CD14-positive monocyte (primary cell): ENCODE results near the gene HOXD11. TPM values are rescaled to one million over a fixed set of nuclear protein-coding genes. Genes with fewer than 3 reads are reported as not detected.
A peak's percentile ranks its signal among the peaks of the same experiment; 100 is the strongest.

Experiments used
- DNase-seq, 3 donors: peaks; one replicate each; pipeline ENCODE4 v3.0.0-alpha.2; 2011 to 2022
- H2AFZ ChIP-seq: 2 replicates; pipeline ENCODE4 v1.6.0; 2012; ENCODE audit warnings: mild to moderate bottlenecking, low read depth, low read length, inconsistent platforms; ENCODE audit not compliant: insufficient read depth, poor library complexity, severe bottlenecking
- H3K27ac ChIP-seq, 2 donors: 1 replicate in 1 of 2; 2 replicates in 1 of 2; pipeline ENCODE4 v1.5.1; 2012 to 2013; ENCODE audit warnings: low read length in 2 of 2, control low read depth in 1 of 2, inconsistent platforms in 1 of 2, low read depth in 1 of 2, mild to moderate bottlenecking in 1 of 2
- H3K27me3 ChIP-seq, 2 donors: one replicate each; pipeline versions ENCODE4 v1.6.0 to v1.6.1; 2011 to 2013; ENCODE audit warnings: low read length in 2 of 2; ENCODE audit not compliant: control insufficient read depth in 2 of 2, insufficient read depth in 2 of 2
- H3K36me3 ChIP-seq, 2 donors: replicated peaks in 1 of 2; 1 replicate in 1 of 2; 2 replicates in 1 of 2; pipeline versions ENCODE4 v1.5.1 to v1.6.1; 2012 to 2013; ENCODE audit warnings: low read length in 2 of 2, control low read depth in 1 of 2, inconsistent platforms in 1 of 2, mild to moderate bottlenecking in 1 of 2; ENCODE audit not compliant: insufficient read depth in 2 of 2, control insufficient read depth in 1 of 2
- H3K4me1 ChIP-seq, 2 donors: 1 replicate in 1 of 2; 2 replicates in 1 of 2; pipeline versions ENCODE4 v1.5.1 to v1.6.1; 2012 to 2013; ENCODE audit warnings: low read length in 2 of 2, control low read depth in 1 of 2, inconsistent platforms in 1 of 2, mild to moderate bottlenecking in 1 of 2, moderate library complexity in 1 of 2; ENCODE audit not compliant: insufficient read depth in 2 of 2, control insufficient read depth in 1 of 2
- H3K4me2 ChIP-seq: replicated peaks from 2 replicates; pipeline ENCODE3; 2012; ENCODE audit warnings: low read length, moderate library complexity, mild to moderate bottlenecking; ENCODE audit not compliant: poor library complexity, severe bottlenecking; ENCODE audit errors: extremely low read depth
- H3K4me3 ChIP-seq, 3 experiments: fragments of 200-600 bp in 1 of 3; sonication (generic) in 1 of 3; replicated peaks in 1 of 3; 1 replicate in 2 of 3; 2 replicates in 1 of 3; pipeline ENCODE4 v1.5.1; 2011 to 2013; ENCODE audit warnings: low read length in 3 of 3, mild to moderate bottlenecking in 3 of 3, control low read depth in 2 of 3, low read depth in 2 of 3, inconsistent platforms in 1 of 3, moderate library complexity in 1 of 3
- H3K79me2 ChIP-seq: 2 replicates; pipeline ENCODE4 v1.6.0; 2012; ENCODE audit warnings: mild to moderate bottlenecking, control low read depth, inconsistent platforms, low read length, moderate library complexity; ENCODE audit not compliant: insufficient read depth
- H3K9ac ChIP-seq: 2 replicates; pipeline ENCODE4 v1.6.0; 2017; ENCODE audit warnings: low read length, mild to moderate bottlenecking; ENCODE audit not compliant: insufficient read depth, poor library complexity, severe bottlenecking
- H3K9me3 ChIP-seq, 2 donors: replicated peaks in 1 of 2; 1 replicate in 1 of 2; 2 replicates in 1 of 2; pipeline versions ENCODE4 v1.5.1 to v1.6.1; 2012 to 2013; ENCODE audit warnings: low read length in 2 of 2, control low read depth in 1 of 2; ENCODE audit not compliant: control insufficient read depth in 1 of 2, insufficient read depth in 1 of 2
- H4K20me1 ChIP-seq: 2 replicates; pipeline ENCODE4 v1.6.0; 2012; ENCODE audit warnings: mild to moderate bottlenecking, low read length, control low read depth, moderate library complexity; ENCODE audit not compliant: insufficient read depth
- H3K27ac Mint-ChIP-seq, 7 donors: one replicate each; pipeline ENCODE4 v1.8.0; 2020; ENCODE audit warnings: mild to moderate bottlenecking in 7 of 7, mixed read lengths in 7 of 7, moderate library complexity in 6 of 7, inconsistent platforms in 2 of 7
- H3K27me3 Mint-ChIP-seq, 3 donors: one replicate each; pipeline ENCODE4 v1.8.0; 2021 to 2022; ENCODE audit warnings: low read depth in 3 of 3, mild to moderate bottlenecking in 3 of 3, mixed read lengths in 3 of 3, moderate library complexity in 3 of 3, inconsistent platforms in 1 of 3
- H3K36me3 Mint-ChIP-seq, 2 donors: one replicate each; pipeline ENCODE4 v1.8.0; 2020; ENCODE audit warnings: mixed read lengths in 2 of 2, inconsistent platforms in 1 of 2, mild to moderate bottlenecking in 1 of 2
- H3K4me1 Mint-ChIP-seq: one replicate; pipeline ENCODE4 v1.8.0; 2020; ENCODE audit warnings: mild to moderate bottlenecking, mixed read lengths
- H3K4me3 Mint-ChIP-seq, 2 donors: one replicate each; pipeline ENCODE4 v1.8.0; 2020; ENCODE audit warnings: mild to moderate bottlenecking in 2 of 2, mixed read lengths in 2 of 2, moderate library complexity in 1 of 2
- H3K9me3 Mint-ChIP-seq, 7 donors: one replicate each; pipeline ENCODE4 v1.8.0; 2020 to 2022; ENCODE audit warnings: mixed read lengths in 7 of 7, mild to moderate bottlenecking in 6 of 7, moderate library complexity in 6 of 7, inconsistent platforms in 2 of 7
- WGBS: methylation state at CpG from one replicate; pipeline ENCODE4 v1.1.5; 2013; ENCODE audit warnings: missing lambda C conversion rate; ENCODE audit not compliant: insufficient coverage; 5-methylcytosine and 5-hydroxymethylcytosine counted together
- intact Hi-C, 2 donors: fragments of 100-400 bp; cut with micrococcal nuclease; formaldehyde crosslinking; loops; one replicate each; pipeline versions ENCODE4 v1.15.0 to v1.15.1; 2023
- polyA plus RNA-seq, 3 donors: library from polyadenylated mRNA; depleted of rRNA in 1 of 3; unstranded in 2 of 3; stranded (reverse) in 1 of 3; fragments of 300-500 nt in 2 of 3; fragments of >200 nt in 1 of 3; fragmentation: Illumina TruSeq in 2 of 3; gene quantifications; 1 replicate in 2 of 3; 2 replicates in 1 of 3; pipeline ENCODE4 v1.2.3, GENCODE V29; 2012 to 2021
- TF ChIP-seq, protein P1 (sequence below): fragments of 200-600 bp; IDR thresholded peaks from one replicate; pipeline ENCODE4 v1.8.0; 2022; ENCODE audit warnings: antibody characterized with exemption, mild to moderate bottlenecking

HOXD11 gene
- polyA plus RNA-seq, 3 donors = not detected

- no peaks in the 10 kb centered on the region for H3K79me2 ChIP-seq
- peaks cover 3% of the 10 kb centered on the region in 2 donors for H3K36me3 Mint-ChIP-seq
- H3K4me1 Mint-ChIP-seq = peaks cover 2% of the 10 kb centered on the region
- no peak within 1 kb of the TSS for H2AFZ ChIP-seq
- no peaks in the 10 kb centered on the region for H3K36me3 ChIP-seq
- H3K27me3 ChIP-seq = peaks cover 92 to 99% of the 10 kb centered on the region in 2 donors
- no peaks in the 10 kb centered on the region for H3K4me1 ChIP-seq
- no peak within 1 kb of the TSS for H3K9ac ChIP-seq
- peaks cover 0 to 63% of the 10 kb centered on the region in 2 donors for H3K9me3 ChIP-seq
- TF ChIP-seq, protein P1, sequence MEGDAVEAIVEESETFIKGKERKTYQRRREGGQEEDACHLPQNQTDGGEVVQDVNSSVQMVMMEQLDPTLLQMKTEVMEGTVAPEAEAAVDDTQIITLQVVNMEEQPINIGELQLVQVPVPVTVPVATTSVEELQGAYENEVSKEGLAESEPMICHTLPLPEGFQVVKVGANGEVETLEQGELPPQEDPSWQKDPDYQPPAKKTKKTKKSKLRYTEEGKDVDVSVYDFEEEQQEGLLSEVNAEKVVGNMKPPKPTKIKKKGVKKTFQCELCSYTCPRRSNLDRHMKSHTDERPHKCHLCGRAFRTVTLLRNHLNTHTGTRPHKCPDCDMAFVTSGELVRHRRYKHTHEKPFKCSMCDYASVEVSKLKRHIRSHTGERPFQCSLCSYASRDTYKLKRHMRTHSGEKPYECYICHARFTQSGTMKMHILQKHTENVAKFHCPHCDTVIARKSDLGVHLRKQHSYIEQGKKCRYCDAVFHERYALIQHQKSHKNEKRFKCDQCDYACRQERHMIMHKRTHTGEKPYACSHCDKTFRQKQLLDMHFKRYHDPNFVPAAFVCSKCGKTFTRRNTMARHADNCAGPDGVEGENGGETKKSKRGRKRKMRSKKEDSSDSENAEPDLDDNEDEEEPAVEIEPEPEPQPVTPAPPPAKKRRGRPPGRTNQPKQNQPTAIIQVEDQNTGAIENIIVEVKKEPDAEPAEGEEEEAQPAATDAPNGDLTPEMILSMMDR = no peak
- intact Hi-C loops = no loop called here
- no peak within 1 kb of the TSS for H3K4me3 ChIP-seq
- peaks cover 95 to 100% (median 96%) of the 10 kb centered on the region in 3 donors for H3K27me3 Mint-ChIP-seq
- DNase-seq = no peak
- no peaks in the 10 kb centered on the region for H4K20me1 ChIP-seq
- peak within 1 kb of the TSS in 1 of 7 donors; percentile 32 for H3K27ac Mint-ChIP-seq
- no peak within 1 kb of the TSS for H3K27ac ChIP-seq
- WGBS = 2% methylated on average over 44 of the region's 55 CpGs
- peaks cover 0 to 32% (median 16%) of the 10 kb centered on the region in 7 donors for H3K9me3 Mint-ChIP-seq
- no peak within 1 kb of the TSS for H3K4me2 ChIP-seq
- H3K4me3 Mint-ChIP-seq = peak within 1 kb of the TSS in 1 of 2 donors; percentile 77
Observed at GRCh38 chr2:176151442-176152287, 44.6 kb downstream of the HOXD11 start, which contains the start of gene HOXD4. Gene HOXD4, plus strand, starts transcription at chr2:176151550. Its CDS starts 84 bp downstream, at chr2:176151634.

DNA sequence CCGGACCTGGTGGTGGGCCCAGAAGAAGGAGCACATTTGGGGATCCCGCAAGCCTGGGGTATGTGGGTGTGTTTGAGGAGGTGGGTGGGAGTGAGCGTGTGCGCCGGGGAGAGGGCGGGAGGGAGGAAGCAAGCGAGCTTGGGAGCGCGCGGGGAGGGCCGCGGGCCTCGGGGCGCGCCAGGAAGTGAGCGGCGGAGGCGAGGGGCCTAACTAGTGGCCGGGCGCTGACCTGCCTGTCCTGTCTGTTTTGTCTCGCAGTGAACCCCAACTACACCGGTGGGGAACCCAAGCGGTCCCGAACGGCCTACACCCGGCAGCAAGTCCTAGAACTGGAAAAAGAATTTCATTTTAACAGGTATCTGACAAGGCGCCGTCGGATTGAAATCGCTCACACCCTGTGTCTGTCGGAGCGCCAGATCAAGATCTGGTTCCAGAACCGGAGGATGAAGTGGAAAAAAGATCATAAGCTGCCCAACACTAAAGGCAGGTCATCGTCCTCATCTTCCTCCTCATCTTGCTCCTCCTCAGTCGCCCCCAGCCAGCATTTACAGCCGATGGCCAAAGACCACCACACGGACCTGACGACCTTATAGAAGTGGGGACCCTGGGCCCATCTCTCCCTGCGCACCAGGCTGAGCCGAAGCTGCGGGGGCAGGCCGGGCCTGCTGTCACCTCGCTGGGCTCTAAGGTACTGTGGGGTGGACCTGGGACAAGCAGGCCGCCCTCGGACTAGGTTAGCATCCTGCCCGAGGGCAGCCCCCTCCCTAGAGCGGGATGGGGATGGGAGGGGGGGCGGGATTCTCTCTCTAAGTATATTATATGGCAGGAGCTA, 45.5 kb downstream of the HOXD11 start:
- TF ChIP-seq, protein P1 = no peak
- no peak overlapping the region for H3K9ac ChIP-seq
- H3K27me3 Mint-ChIP-seq = peaks cover 91 to 100% (median 95%) of the 10 kb centered on the region in 3 donors
- H3K36me3 Mint-ChIP-seq = peaks cover 3 to 4% of the 10 kb centered on the region in 2 donors
- no peak overlapping the region for H3K27ac Mint-ChIP-seq
- no peak for DNase-seq
- no peaks in the 10 kb centered on the region for H3K4me1 ChIP-seq
- no peak overlapping the region for H3K4me2 ChIP-seq
- H4K20me1 ChIP-seq = no peaks in the 10 kb centered on the region
- H3K9me3 ChIP-seq = peaks cover 0 to 62% of the 10 kb centered on the region in 2 donors
- H3K27ac ChIP-seq = no peak overlapping the region
- peaks cover 92 to 99% of the 10 kb centered on the region in 2 donors for H3K27me3 ChIP-seq
- peaks cover 4% of the 10 kb centered on the region for H3K4me1 Mint-ChIP-seq
- peak overlapping the region in 1 of 2 donors; percentile 77 for H3K4me3 Mint-ChIP-seq
- no peaks in the 10 kb centered on the region for H3K79me2 ChIP-seq
- no peak overlapping the region for H2AFZ ChIP-seq
- 10% methylated on average over 40 of the region's 48 CpGs for WGBS
- peaks cover 0 to 32% (median 15%) of the 10 kb centered on the region in 7 donors for H3K9me3 Mint-ChIP-seq
- no peaks in the 10 kb centered on the region for H3K36me3 ChIP-seq
- intact Hi-C loops = no loop called here
- H3K4me3 ChIP-seq = no peak overlapping the region
